Testis (tissue), 3 donors: ENCODE measurements around the gene TMEM9. TPM values are rescaled to one million over a fixed set of nuclear protein-coding genes. Genes with fewer than 3 reads are reported as not detected.

Source experiments
- DNase-seq: peaks from one replicate; pipeline ENCODE4 v3.0.0-alpha.2; 2019
- H3K27ac ChIP-seq, 2 donors: fragments of 200-600 bp; sonication (generic); one replicate each; pipeline ENCODE4 v1.5.1; 2019
- H3K27me3 ChIP-seq: fragments of 200-600 bp; sonication (generic); one replicate; pipeline ENCODE4 v1.5.1; 2019
- H3K36me3 ChIP-seq: fragments of 200-600 bp; sonication (generic); one replicate; pipeline ENCODE4 v1.5.1; 2017; ENCODE audit warnings: low read depth; ENCODE audit errors: missing control alignments
- H3K4me1 ChIP-seq: fragments of 200-600 bp; sonication (generic); one replicate; pipeline ENCODE4 v1.5.1; 2019
- H3K4me3 ChIP-seq, 2 donors: fragments of 200-600 bp; sonication (generic); one replicate each; pipeline ENCODE4 v1.5.1; 2017 to 2019
- H3K9me3 ChIP-seq: fragments of 200-600 bp; sonication (generic); one replicate; pipeline ENCODE4 v1.5.1; 2017
- CTCF ChIP-seq, 3 experiments: fragments of 450-650 bp in 2 of 3; fragments of 200-600 bp in 1 of 3; sonication (generic) in 1 of 3; IDR thresholded peaks; one replicate each; pipeline ENCODE4 v1.5.1; 2016 to 2019; ENCODE audit warnings: antibody characterized with exemption in 3 of 3, mild to moderate bottlenecking in 2 of 3, moderate library complexity in 1 of 3
- POLR2A ChIP-seq: fragments of 450-650 bp; IDR thresholded peaks from one replicate; pipeline ENCODE4 v1.6.1; 2017; ENCODE audit warnings: antibody characterized with exemption, mild to moderate bottlenecking, moderate library complexity
- WGBS, 2 donors: methylation state at CpG; one replicate each; pipeline ENCODE4 v1.1.5; 2018; 5-methylcytosine and 5-hydroxymethylcytosine counted together
- intact Hi-C: fragments of 100-400 bp; cut with DNase I; formaldehyde crosslinking; loops from one replicate; pipeline ENCODE4 v1.15.1; 2023; ENCODE audit warnings: low total_unique reads
- polyA plus RNA-seq: library from polyadenylated mRNA; stranded (reverse); fragments of 350-450 nt; fragmentation: Illumina TruSeq; extraction: RNeasy Lipid Tissue Mini Kit (QIAGEN cat#74804); gene quantifications from one replicate; pipeline ENCODE4 v1.2.3, GENCODE V29; 2014; ENCODE audit warnings: low read depth, low replicate concordance; ENCODE audit not compliant: insufficient read depth
- total RNA-seq, 2 donors: library from RNA; depleted of rRNA; stranded (reverse); fragments of >200 nt; gene quantifications; one replicate each; pipeline ENCODE4 v1.2.3, GENCODE V29; 2016

The TMEM9 gene
- total and polyA plus RNA-seq, 3 donors from 2014 or later: 101 to 134 (median 124) TPM

- Histone ChIP-seq H3K27me3 (no peaks in the 10 kb centered on the region), H3K4me1 (peaks cover 24% of the 10 kb centered on the region), H3K9me3 (no peaks in the 10 kb centered on the region), H3K27ac (peak overlapping the region; percentile 18 to 72), H3K36me3 (no peaks in the 10 kb centered on the region), H3K4me3 (no peak overlapping the region)
- WGBS, 2 donors: 77 to 80% methylated on average over 14 to 18 of the region's 18 CpGs
- DNase-seq: no peak
- intact Hi-C loops: no loop called here
- no peak for TF ChIP-seq CTCF (IDR thresholded peaks at IDR 0.05)
- TF ChIP-seq POLR2A: no peak
Observed at GRCh38 chr1:201191653-201192260, 37.5 kb upstream of the TMEM9 start.

GRCh38 chr1:201190624-201191051, 36.4 kb upstream of the TMEM9 start, which contains the start of gene IGFN1:
Gene IGFN1, plus strand, starts transcription at chr1:201190824. Its CDS starts 2,470 bp downstream, at chr1:201193294.
- Histone ChIP-seq H3K27me3 (no peaks in the 10 kb centered on the region), H3K4me1 (peaks cover 24% of the 10 kb centered on the region), H3K4me3 (no peak within 1 kb of the TSS), H3K36me3 (no peaks in the 10 kb centered on the region), H3K27ac (peak within 1 kb of the TSS in 1 of 2 donors; percentile 72), H3K9me3 (no peaks in the 10 kb centered on the region)
- WGBS, 2 donors: 77 to 86% methylated on average over 5 to 9 of the region's 9 CpGs
- TF ChIP-seq POLR2A (no peak), CTCF (IDR thresholded peaks at IDR 0.05) (no peak)
- intact Hi-C loops: no loop called here
- DNase-seq: no peak

- Histone ChIP-seq H3K4me3 (no peak overlapping the region), H3K27me3 (no peaks in the 10 kb centered on the region), H3K9me3 (no peaks in the 10 kb centered on the region), H3K27ac (no peak overlapping the region), H3K36me3 (no peaks in the 10 kb centered on the region), H3K4me1 (peaks cover 27% of the 10 kb centered on the region)
- DNase-seq: no peak
- WGBS, 2 donors: 85 to 96% methylated on average over 6 of the region's 6 CpGs
- TF ChIP-seq CTCF (IDR thresholded peaks at IDR 0.05) (no peak), POLR2A (no peak)
- intact Hi-C loops: no loop called here
Observed at GRCh38 chr1:201190005-201190404, 35.7 kb upstream of the TMEM9 start.

- H3K9me3 ChIP-seq: no peaks in the 10 kb centered on the region
- no peaks in the 10 kb centered on the region for H3K36me3 ChIP-seq
- WGBS, 2 donors: 94 to 97% methylated on average over 2 of the region's 2 CpGs
- no peak for DNase-seq
- no peak for TF ChIP-seq POLR2A
- no peak for TF ChIP-seq CTCF (IDR thresholded peaks at IDR 0.05)
- peaks cover 31% of the 10 kb centered on the region for H3K4me1 ChIP-seq
- no peaks in the 10 kb centered on the region for H3K27me3 ChIP-seq
- intact Hi-C loops: no loop called here
- H3K27ac ChIP-seq: no peak overlapping the region
- no peak overlapping the region for H3K4me3 ChIP-seq
Observed at GRCh38 chr1:201189085-201189484, 34.8 kb upstream of the TMEM9 start.

GRCh38 chr1:201186192-201186591, 31.9 kb upstream of the TMEM9 start:
- intact Hi-C loops: no loop called here
- WGBS, 2 donors: 82 to 83% methylated on average over 3 of the region's 3 CpGs
- H3K9me3 ChIP-seq: no peaks in the 10 kb centered on the region
- TF ChIP-seq POLR2A (no peak), CTCF (IDR thresholded peaks at IDR 0.05) (no peak)
- peaks cover 16% of the 10 kb centered on the region for H3K4me1 ChIP-seq
- DNase-seq: no peak
- H3K36me3 ChIP-seq: no peaks in the 10 kb centered on the region
- no peaks in the 10 kb centered on the region for H3K27me3 ChIP-seq
- H3K4me3 ChIP-seq: no peak overlapping the region
- no peak overlapping the region for H3K27ac ChIP-seq
